COLO829 (cell line): ENCODE results near the gene NOXRED1.

Source experiments
- DNase-seq: peaks from one replicate; pipeline ENCODE4 v3.0.0; 2012; ENCODE audit warnings: low spot score

Gene NOXRED1

DNA sequence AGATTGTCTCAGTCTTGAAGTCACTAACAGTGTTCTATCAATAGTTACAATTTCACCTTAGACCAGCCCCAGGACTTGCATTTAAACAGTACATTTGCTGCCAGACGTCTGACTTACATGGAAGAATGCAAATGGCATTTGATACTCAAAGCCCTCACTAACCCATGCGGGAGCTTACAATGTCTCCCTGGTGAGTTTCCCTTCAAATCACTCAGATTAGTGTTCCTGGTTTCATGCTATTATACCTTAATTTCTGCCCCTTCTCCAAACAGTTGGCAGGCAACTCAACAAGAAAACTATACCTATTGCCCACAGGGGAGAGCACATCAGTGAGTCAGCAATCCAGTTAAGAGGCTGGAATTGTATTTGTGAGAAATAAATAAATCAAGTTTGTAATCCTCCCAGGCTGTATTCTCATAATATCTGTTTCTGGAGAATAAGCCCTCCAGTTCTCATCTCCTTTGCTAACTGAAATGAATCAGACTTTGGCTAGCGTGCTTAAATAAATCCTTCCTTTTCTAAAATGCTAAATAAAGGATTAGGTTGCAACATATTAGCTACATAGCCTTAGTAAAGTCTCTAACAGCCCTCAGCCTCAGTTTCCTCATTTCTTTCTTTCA, 78.8 kb downstream of the NOXRED1 start:
- DNase-seq: no peak
